OCI-LY7 (cell line): ENCODE results near the gene NUDT3. TPM values are rescaled to one million over a fixed set of nuclear protein-coding genes. Genes with fewer than 3 reads are reported as not detected.

Source experiments
- BruUV-seq: library from RNA; stranded (reverse); fragments of 400-500 nt; replicated peaks from 2 replicates; lab custom pipeline; 2021; lab: Mats Ljungman, UMichigan
- CTCF ChIA-PET: fragments of 300-600 bp; sonication (Branson Sonifier 250); formaldehyde crosslinking; loops from one replicate; lab custom pipeline; 2022; ENCODE audit warnings: antibody characterized with exemption; ENCODE audit not compliant: unreplicated experiment; lab: Charles Lee
- POLR2A ChIA-PET: fragments of 300-600 bp; sonication (Branson Sonifier 250); formaldehyde crosslinking; loops from one replicate; lab custom pipeline; 2022; ENCODE audit warnings: antibody characterized with exemption; lab: Charles Lee
- DNase-seq: peaks from one replicate; pipeline ENCODE4 v3.0.0-alpha.2; 2015; ENCODE audit warnings: low spot score
- H2AFZ ChIP-seq: fragments of 200-600 bp; sonication (generic), shearing (Covaris generic); 2 replicates; pipeline ENCODE4 v1.6.1; 2014; ENCODE audit warnings: mild to moderate bottlenecking, antibody characterized with exemption, low read length, moderate library complexity
- H3K27ac ChIP-seq: fragments of 200-600 bp; sonication (generic); 2 replicates; pipeline ENCODE4 v1.5.1; 2014; ENCODE audit warnings: mixed run types, low read depth, mild to moderate bottlenecking, moderate library complexity, low read length, inconsistent platforms; ENCODE audit not compliant: poor library complexity, severe bottlenecking
- H3K36me3 ChIP-seq: fragments of 200-600 bp; sonication (generic); 2 replicates; pipeline ENCODE4 v1.6.1; 2014; ENCODE audit warnings: mild to moderate bottlenecking, antibody characterized with exemption, low read length, moderate library complexity, mixed read lengths; ENCODE audit not compliant: insufficient read depth
- H3K4me1 ChIP-seq: fragments of 200-600 bp; sonication (generic); 2 replicates; pipeline ENCODE4 v1.5.1; 2014; ENCODE audit warnings: mild to moderate bottlenecking, low read length; ENCODE audit not compliant: insufficient read depth, poor library complexity, severe bottlenecking
- H3K4me2 ChIP-seq: fragments of 200-600 bp; sonication (generic); 2 replicates; pipeline ENCODE4 v1.6.1; 2014; ENCODE audit warnings: mild to moderate bottlenecking, low read length
- H3K4me3 ChIP-seq: fragments of 200-600 bp; sonication (generic); 2 replicates; pipeline ENCODE4 v1.5.1; 2014; ENCODE audit warnings: mild to moderate bottlenecking, low read depth, low read length; ENCODE audit not compliant: poor library complexity, severe bottlenecking
- H3K79me2 ChIP-seq: fragments of 200-600 bp; sonication (generic); 2 replicates; pipeline ENCODE4 v1.6.1; 2016; ENCODE audit warnings: low read depth, mild to moderate bottlenecking, low read length, moderate library complexity, mixed read lengths; ENCODE audit not compliant: insufficient read depth
- H3K9me2 ChIP-seq: fragments of 200-600 bp; sonication (generic); 2 replicates; pipeline ENCODE4 v1.6.1; 2016; ENCODE audit warnings: mild to moderate bottlenecking, low read length, mixed read lengths; ENCODE audit not compliant: insufficient read depth
- H3K9me3 ChIP-seq: fragments of 200-600 bp; sonication (generic); 2 replicates; pipeline ENCODE4 v1.6.1; 2014; ENCODE audit warnings: mild to moderate bottlenecking, mixed run types, low read length, mixed read lengths
- H4K20me1 ChIP-seq: fragments of 200-600 bp; sonication (generic); 2 replicates; pipeline ENCODE4 v1.6.1; 2014; ENCODE audit warnings: mild to moderate bottlenecking, antibody characterized with exemption, low read length, moderate library complexity, mixed read lengths; ENCODE audit not compliant: insufficient read depth
- CTCF ChIP-seq: fragments of 200-600 bp; sonication (generic); conservative IDR thresholded peaks from 2 replicates; pipeline ENCODE4 v1.5.1; 2014; ENCODE audit warnings: mild to moderate bottlenecking, antibody characterized with exemption, low read length, moderate library complexity, mixed read lengths
- EZH2phosphoT487 ChIP-seq: fragments of 200-600 bp; sonication (generic); IDR thresholded peaks from 2 replicates; pipeline ENCODE4 v1.6.1; 2018; ENCODE audit warnings: low read depth, borderline replicate concordance, mild to moderate bottlenecking, mixed run types, antibody characterized with exemption, low read length, moderate library complexity, mixed read lengths
- intact Hi-C: fragments of 100-400 bp; cut with micrococcal nuclease; formaldehyde crosslinking; loops from one replicate; pipeline ENCODE4 v1.10.0; 2022; ENCODE audit not compliant: unreplicated experiment
- total RNA-seq, 2 experiments: library from RNA; depleted of rRNA in 1 of 2; stranded (reverse); fragments of >200 nt in 1 of 2; shearing (Covaris generic) in 1 of 2; gene quantifications; 2 replicates each; pipeline ENCODE4 v1.2.3, GENCODE V29; 2014 to 2022

NUDT3 gene
- total RNA-seq, 2 experiments from 2014 or later: 30.7 to 43.0 TPM

GRCh38 chr6:34393966-34394305 lies 1.5 kb upstream of the NUDT3 start:
- H3K79me2 ChIP-seq: peaks cover 41% of the 10 kb centered on the region
- peaks cover 23% of the 10 kb centered on the region for H3K4me1 ChIP-seq
- DNase-seq: no peak
- H3K4me3 ChIP-seq: peak overlapping the region; percentile 85
- no peak for TF ChIP-seq EZH2phosphoT487
- TF ChIP-seq CTCF: no peak
- peak overlapping the region; percentile 98 for H3K4me2 ChIP-seq
- no TSS peak for BruUV-seq
- H3K36me3 ChIP-seq: peaks cover 6% of the 10 kb centered on the region
- intact Hi-C loops: loop anchor here (2.0 kb wide), 2 partner anchors 77 to 145 kb away; partner anchors contain the start of gene SMIM29
- no peaks in the 10 kb centered on the region for H3K9me2 ChIP-seq
- H3K27ac ChIP-seq: peak overlapping the region; percentile 73
- 0 out of 2 replicates have a peak, but pooled peaks cover 4% of the 10 kb centered on the region for H4K20me1 ChIP-seq
- H3K9me3 ChIP-seq: peaks cover 7% of the 10 kb centered on the region; the same call in 1 of the 2 replicates
- CTCF ChIA-PET: no interaction called here
- POLR2A ChIA-PET: no interaction called here
- H2AFZ ChIP-seq: peak overlapping the region; percentile 93; the same call in 1 of the 2 replicates

GRCh38 chr6:34393191-34393965 lies 909 bp upstream of the NUDT3 start:
- H3K27ac ChIP-seq: peak overlapping the region; percentile 73
- peaks cover 46% of the 10 kb centered on the region for H3K79me2 ChIP-seq
- peak; percentile 81 for DNase-seq
- H3K4me3 ChIP-seq: peak overlapping the region; percentile 85
- peaks cover 23% of the 10 kb centered on the region for H3K4me1 ChIP-seq
- peaks cover 7% of the 10 kb centered on the region; the same call in 1 of the 2 replicates for H3K9me3 ChIP-seq
- peak overlapping the region; percentile 98 for H3K4me2 ChIP-seq
- H4K20me1 ChIP-seq: 0 out of 2 replicates have a peak, but pooled peaks cover 4% of the 10 kb centered on the region
- intact Hi-C loops: loop anchor here (2.0 kb wide), 2 partner anchors 77 to 145 kb away; partner anchors contain the start of gene SMIM29
- CTCF ChIA-PET: no interaction called here
- TF ChIP-seq CTCF (no peak), EZH2phosphoT487 (no peak)
- no peaks in the 10 kb centered on the region for H3K9me2 ChIP-seq
- TSS peak; percentile 81 for BruUV-seq
- H2AFZ ChIP-seq: peak overlapping the region; percentile 93
- POLR2A ChIA-PET: interaction anchor here (0.7 kb wide), 1 partner anchor 200 kb away, joined by 3 read pairs; no protein-coding TSS in a partner anchor
- H3K36me3 ChIP-seq: peaks cover 12% of the 10 kb centered on the region
